ENCODE results near the gene ETV7. TPM values are rescaled to one million over a fixed set of nuclear protein-coding genes. Genes with fewer than 3 reads are reported as not detected.

The ETV7 gene
- total RNA-seq, 1 donor from 2014 or later, result not detected

GRCh38 chr6:36402481-36402880 lies 15.0 kb upstream of the ETV7 start:
- H3K27ac Mint-ChIP-seq (ENCODE audit: unreplicated experiment), result no peak overlapping the region
- H3K36me3 Mint-ChIP-seq (ENCODE audit: low read depth, unreplicated experiment), result no peaks in the 10 kb centered on the region
- H3K27me3 Mint-ChIP-seq (ENCODE audit: unreplicated experiment), result no peaks in the 10 kb centered on the region
- no peak for TF ChIP-seq CTCF (IDR thresholded peaks at IDR 0.05; ENCODE audit: unreplicated experiment)
- H3K4me3 Mint-ChIP-seq (ENCODE audit: unreplicated experiment), result no peak overlapping the region
- H3K9me3 Mint-ChIP-seq (ENCODE audit: unreplicated experiment), result no peaks in the 10 kb centered on the region
- no peaks in the 10 kb centered on the region for H3K4me1 Mint-ChIP-seq (ENCODE audit: unreplicated experiment)
- DNase-seq (ENCODE audit: low spot score), result no peak

DNA sequence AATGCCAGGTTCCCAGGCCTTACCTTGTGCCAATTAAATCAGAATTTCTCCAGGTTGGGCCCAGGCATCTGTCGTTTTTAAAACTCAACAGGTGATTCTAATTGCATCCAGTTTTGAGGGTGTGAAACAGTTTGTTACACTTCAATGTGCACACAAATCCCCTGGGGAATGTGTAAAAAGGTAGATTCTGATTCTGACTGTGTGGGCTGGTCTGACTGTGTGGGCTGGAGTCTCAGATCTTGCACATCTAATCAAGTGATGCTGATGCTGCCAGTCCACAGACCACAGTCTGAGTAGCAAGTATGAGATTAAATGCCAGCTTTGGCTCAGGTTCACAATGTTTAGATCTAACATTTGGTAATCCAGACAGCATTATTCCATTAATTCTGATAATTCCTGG lies 12.5 kb upstream of the ETV7 start:
- Mint-ChIP-seq H3K9me3 (ENCODE audit: unreplicated experiment) (no peaks in the 10 kb centered on the region), H3K4me3 (ENCODE audit: unreplicated experiment) (no peak overlapping the region), H3K4me1 (ENCODE audit: unreplicated experiment) (no peaks in the 10 kb centered on the region), H3K36me3 (ENCODE audit: low read depth, unreplicated experiment) (no peaks in the 10 kb centered on the region), H3K27ac (ENCODE audit: unreplicated experiment) (no peak overlapping the region), H3K27me3 (ENCODE audit: unreplicated experiment) (no peaks in the 10 kb centered on the region)
- no peak for DNase-seq (ENCODE audit: low spot score)
- no peak for TF ChIP-seq CTCF (IDR thresholded peaks at IDR 0.05; ENCODE audit: unreplicated experiment)

GRCh38 chr6:36392621-36393020 lies 5.2 kb upstream of the ETV7 start:
- no peaks in the 10 kb centered on the region for H3K27me3 Mint-ChIP-seq (ENCODE audit: unreplicated experiment)
- H3K36me3 Mint-ChIP-seq (ENCODE audit: low read depth, unreplicated experiment), result no peaks in the 10 kb centered on the region
- H3K27ac Mint-ChIP-seq (ENCODE audit: unreplicated experiment), result no peak overlapping the region
- DNase-seq (ENCODE audit: low spot score), result no peak
- TF ChIP-seq CTCF (IDR thresholded peaks at IDR 0.05; ENCODE audit: unreplicated experiment), result no peak
- no peaks in the 10 kb centered on the region for H3K4me1 Mint-ChIP-seq (ENCODE audit: unreplicated experiment)
- no peaks in the 10 kb centered on the region for H3K9me3 Mint-ChIP-seq (ENCODE audit: unreplicated experiment)
- H3K4me3 Mint-ChIP-seq (ENCODE audit: unreplicated experiment), result no peak overlapping the region

GRCh38 chr6:36389353-36389752 lies 1.9 kb upstream of the ETV7 start:
- no peak for DNase-seq (ENCODE audit: low spot score)
- H3K36me3 Mint-ChIP-seq (ENCODE audit: low read depth, unreplicated experiment), result no peaks in the 10 kb centered on the region
- H3K27me3 Mint-ChIP-seq (ENCODE audit: unreplicated experiment), result peaks cover 11% of the 10 kb centered on the region
- no peak for TF ChIP-seq CTCF (IDR thresholded peaks at IDR 0.05; ENCODE audit: unreplicated experiment)
- H3K9me3 Mint-ChIP-seq (ENCODE audit: unreplicated experiment), result no peaks in the 10 kb centered on the region
- H3K4me3 Mint-ChIP-seq (ENCODE audit: unreplicated experiment), result no peak overlapping the region
- H3K27ac Mint-ChIP-seq (ENCODE audit: unreplicated experiment), result no peak overlapping the region
- H3K4me1 Mint-ChIP-seq (ENCODE audit: unreplicated experiment), result peaks cover 10% of the 10 kb centered on the region

- Mint-ChIP-seq H3K27ac (ENCODE audit: unreplicated experiment) (no peak overlapping the region), H3K4me3 (ENCODE audit: unreplicated experiment) (peak overlapping the region; percentile 85), H3K4me1 (ENCODE audit: unreplicated experiment) (peaks cover 10% of the 10 kb centered on the region), H3K27me3 (ENCODE audit: unreplicated experiment) (peaks cover 14% of the 10 kb centered on the region), H3K9me3 (ENCODE audit: unreplicated experiment) (no peaks in the 10 kb centered on the region), H3K36me3 (ENCODE audit: low read depth, unreplicated experiment) (no peaks in the 10 kb centered on the region)
- no peak for TF ChIP-seq CTCF (IDR thresholded peaks at IDR 0.05; ENCODE audit: unreplicated experiment)
- DNase-seq (ENCODE audit: low spot score), result peak; percentile 25
Observed at GRCh38 chr6:36386495-36387439, 702 bp downstream of the ETV7 start.

All from endothelial cell (in vitro differentiated cells).